HG03558 (cell line): ENCODE measurements around the gene ITPA.

Experiments
- ATAC-seq: cut with Tn5 transposase; IDR thresholded peaks from one replicate; pipeline ENCODE4 v1.9.1; 2021; ENCODE audit warnings: moderate number of reproducible peaks; ENCODE audit not compliant: unreplicated experiment; ENCODE audit errors: extremely low read depth

Gene ITPA

GRCh38 chr20:3239867-3240775 is 30.8 kb downstream of the ITPA start:
- no peak for ATAC-seq

- no peak for ATAC-seq
Observed at GRCh38 chr20:3240776-3241363, 31.6 kb downstream of the ITPA start.

GRCh38 chr20:3242172-3242692 is 32.9 kb downstream of the ITPA start:
- ATAC-seq = no peak

- ATAC-seq = no peak
Observed at GRCh38 chr20:3243718-3244358, 34.5 kb downstream of the ITPA start.

GRCh38 chr20:3244613-3245012 is 35.3 kb downstream of the ITPA start:
- no peak for ATAC-seq

GRCh38 chr20:3245156-3245555 is 35.9 kb downstream of the ITPA start:
- no peak for ATAC-seq

- ATAC-seq = no peak
Observed at GRCh38 chr20:3245711-3246110, 36.4 kb downstream of the ITPA start.

- no peak for ATAC-seq
Observed at GRCh38 chr20:3246682-3247081, 37.4 kb downstream of the ITPA start.

- no peak for ATAC-seq
Observed at GRCh38 chr20:3247638-3248037, 38.3 kb downstream of the ITPA start.

GRCh38 chr20:3248167-3248992 is 39.1 kb downstream of the ITPA start:
- no peak for ATAC-seq

GRCh38 chr20:3248993-3249347 is 39.7 kb downstream of the ITPA start:
- no peak for ATAC-seq

GRCh38 chr20:3250091-3250504 is 40.8 kb downstream of the ITPA start:
- no peak for ATAC-seq

- no peak for ATAC-seq
Observed at GRCh38 chr20:3251806-3252205, 42.5 kb downstream of the ITPA start.

GRCh38 chr20:3255728-3256127 is 46.4 kb downstream of the ITPA start:
- ATAC-seq = no peak

- ATAC-seq = no peak
Observed at GRCh38 chr20:3258429-3258828, 49.1 kb downstream of the ITPA start.

- ATAC-seq = no peak
Observed at GRCh38 chr20:3262566-3262965, 53.3 kb downstream of the ITPA start.

- ATAC-seq = no peak
Observed at GRCh38 chr20:3270051-3270450, 60.8 kb downstream of the ITPA start.

GRCh38 chr20:3273371-3273770 is 64.1 kb downstream of the ITPA start:
- no peak for ATAC-seq
